Measurements from ENCODE around the gene APLP2.

The APLP2 gene

DNA sequence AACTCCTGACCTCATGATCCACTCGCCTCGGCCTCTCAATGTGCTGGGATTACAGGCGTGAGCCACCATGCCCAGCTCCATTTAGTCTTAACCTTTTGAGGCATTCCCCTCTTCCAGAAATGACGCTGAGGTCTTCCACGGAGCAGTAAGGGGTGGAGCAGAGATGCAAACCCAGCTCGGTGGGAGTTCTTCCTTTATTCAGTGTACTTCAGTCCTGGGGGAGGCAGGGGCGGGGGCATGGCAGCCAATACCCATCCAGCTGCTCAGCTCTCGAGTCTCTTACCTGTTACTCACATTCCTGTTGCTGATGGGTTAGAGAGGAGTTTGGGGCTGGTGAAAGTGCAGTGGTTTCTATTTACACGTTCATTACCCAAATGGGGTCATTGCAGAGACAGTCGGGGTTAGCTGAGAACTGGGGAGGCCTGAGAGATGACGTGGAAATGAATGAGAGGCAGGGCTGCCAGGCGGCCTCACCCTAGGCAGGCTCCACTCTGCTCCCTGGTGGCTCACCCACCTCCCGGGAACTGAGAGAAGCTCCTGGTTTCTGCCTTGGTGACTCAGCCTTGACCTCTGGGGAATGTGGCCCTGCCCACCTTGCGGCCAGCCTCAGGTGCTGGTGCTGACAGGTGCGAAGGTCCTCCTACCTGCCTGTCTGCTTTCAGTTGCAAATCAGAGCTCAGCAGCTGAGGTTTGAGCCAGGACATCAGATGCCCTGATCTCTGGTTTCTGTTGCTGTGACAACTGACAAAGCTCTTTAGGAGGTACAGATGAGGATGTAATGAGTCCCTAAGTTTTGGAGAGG lies 76.5 kb downstream of the APLP2 start:
- no peak for DNase-seq (ENCODE audit: low spot score)

DNA sequence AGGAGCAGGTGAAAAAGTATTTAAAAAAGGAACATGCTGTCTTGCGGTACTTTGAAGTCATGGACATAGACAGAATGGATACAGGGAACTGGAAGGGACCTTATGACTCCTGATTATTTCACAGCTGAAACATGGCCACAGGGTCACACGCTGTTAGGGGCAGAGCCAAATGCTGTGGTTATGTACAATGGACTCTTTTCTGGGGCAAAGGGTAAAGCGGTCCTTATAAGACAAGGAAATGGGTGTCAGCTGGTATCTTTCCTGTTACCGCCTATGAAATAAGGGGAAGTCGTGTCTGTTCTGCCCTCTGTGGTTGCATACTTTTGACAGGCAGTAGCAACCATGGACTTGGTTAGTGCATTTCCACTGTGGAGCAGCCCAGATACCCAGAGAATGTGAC lies 77.1 kb downstream of the APLP2 start:
- DNase-seq (ENCODE audit: low spot score) = no peak

DNA sequence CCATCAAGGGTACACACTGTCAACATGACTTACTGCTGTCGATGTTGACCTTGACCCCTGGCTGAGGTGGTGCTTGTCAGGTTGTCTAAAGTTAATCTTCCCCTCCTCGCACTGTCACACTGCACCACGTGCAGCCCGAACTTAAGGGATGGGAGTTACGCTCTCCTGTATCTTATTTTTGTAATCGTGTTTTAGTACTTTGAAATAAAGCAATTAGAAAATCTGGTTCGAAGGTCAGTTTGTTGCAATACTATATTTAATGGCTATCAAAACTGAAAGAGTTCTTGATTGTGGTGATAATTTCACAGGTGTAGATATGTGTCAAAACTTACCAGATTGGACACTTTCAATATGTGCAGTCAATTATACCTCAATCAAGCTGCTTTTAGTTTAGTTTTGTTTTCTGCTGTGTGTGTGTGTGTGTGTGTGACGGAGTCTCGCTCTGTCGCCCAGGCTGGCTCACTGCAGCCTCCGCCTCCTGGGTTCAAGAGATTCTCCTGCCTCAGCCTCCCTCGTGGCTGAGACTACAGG lies 79.2 kb downstream of the APLP2 start:
- no peak for DNase-seq (ENCODE audit: low spot score)

DNA sequence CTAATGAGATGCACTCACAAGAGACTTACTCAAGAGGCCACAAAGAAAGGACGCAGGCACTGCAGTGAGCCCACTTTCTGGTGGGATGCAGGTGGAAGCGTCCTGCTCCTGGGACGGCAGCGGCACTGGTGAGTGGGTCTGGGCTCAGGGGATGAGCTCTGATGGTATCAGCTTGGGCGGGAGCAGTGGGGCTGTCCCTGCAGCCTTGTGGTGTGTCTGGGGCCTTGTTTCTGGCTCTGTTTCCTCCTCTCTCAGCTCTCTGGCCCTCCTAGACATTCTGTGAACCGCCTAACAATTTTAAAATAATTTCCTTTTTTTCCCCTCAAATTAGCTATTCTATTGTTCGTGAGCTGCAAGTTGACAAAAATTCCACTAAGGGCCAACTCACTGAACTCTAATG lies 81.1 kb downstream of the APLP2 start:
- DNase-seq (ENCODE audit: low spot score) = no peak

DNA sequence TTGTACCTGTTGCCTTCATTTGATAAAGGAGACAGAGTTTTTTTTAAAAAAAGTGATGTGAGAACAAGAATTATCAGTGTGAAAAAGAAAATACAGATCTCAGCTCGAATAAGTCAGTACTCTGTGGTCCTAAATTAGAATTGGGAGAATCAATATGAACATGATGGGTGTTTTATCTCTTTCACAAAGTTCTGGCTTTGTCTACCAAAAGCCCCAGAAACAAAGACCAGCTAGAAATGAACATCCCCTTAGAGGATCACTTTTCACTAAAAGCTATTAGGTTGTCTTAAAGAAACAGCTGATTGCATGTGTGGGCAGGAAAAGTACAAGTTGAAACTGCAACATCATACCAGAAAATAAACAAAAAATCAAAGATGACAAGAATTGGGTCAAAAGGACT lies 81.5 kb downstream of the APLP2 start:
- no peak for DNase-seq (ENCODE audit: low spot score)

DNA sequence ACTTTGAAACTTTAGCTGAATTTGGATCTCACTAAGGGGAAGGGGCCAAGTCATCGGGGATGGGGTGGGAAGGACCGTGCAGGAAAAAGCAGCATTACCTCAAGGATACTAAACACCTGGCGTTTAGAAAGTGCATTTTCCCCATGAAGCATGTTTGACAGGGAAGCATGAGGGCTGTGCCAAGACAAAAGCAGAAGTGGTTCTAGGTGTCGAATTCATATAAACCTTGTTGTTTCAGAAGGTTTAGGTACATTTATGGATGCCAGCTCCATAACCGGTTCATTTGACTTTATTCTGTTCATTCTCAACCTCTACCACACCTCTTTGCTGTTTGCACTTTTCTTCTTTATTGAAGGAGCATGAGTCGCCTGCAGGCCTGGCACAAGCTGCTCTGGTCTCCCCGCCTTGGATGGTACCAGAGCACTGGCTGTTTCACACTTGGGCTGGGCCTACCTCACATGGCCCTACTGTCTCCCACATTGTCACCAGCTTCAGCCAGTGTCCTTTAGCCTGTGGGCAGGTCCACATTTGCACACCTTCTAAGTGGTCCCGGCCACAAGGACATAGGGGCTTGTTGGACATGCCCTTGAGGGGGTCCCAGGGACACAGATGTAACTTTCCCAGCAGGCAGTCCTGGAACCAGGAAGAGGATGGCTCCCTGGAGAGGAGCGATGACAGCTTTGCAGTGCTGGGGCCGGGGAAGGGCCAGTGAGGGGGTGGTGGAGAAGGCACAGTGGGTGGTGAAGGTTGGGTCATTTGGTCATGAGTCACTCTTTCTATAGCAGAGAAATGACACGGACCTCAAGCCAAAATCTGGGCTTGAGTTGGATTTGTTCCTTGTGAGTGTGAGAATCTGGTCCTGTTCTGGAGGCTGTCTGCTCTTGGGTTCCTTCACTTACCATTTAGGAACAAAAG lies 86.7 kb downstream of the APLP2 start:
- DNase-seq (ENCODE audit: low spot score) = no peak

DNA sequence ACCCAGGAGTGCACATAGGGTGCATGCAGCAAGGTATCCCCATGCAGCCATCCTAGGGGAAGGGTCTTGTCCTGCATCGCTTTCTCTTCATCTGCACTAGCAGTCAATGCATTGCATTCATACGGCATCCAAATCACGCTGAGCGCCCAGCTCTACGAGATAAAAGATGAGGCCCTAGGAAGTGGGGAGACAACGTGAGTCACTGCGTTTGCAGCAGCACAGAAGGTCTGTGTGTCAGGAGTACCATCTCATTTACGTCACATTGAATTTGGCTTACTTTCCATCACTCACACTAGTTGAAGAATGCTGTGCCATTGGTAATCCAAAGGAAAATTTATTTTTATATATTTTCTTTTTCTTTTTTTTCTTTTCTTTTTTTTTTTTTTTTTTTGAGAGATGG lies 87.4 kb downstream of the APLP2 start:
- no peak for DNase-seq (ENCODE audit: low spot score)

DNA sequence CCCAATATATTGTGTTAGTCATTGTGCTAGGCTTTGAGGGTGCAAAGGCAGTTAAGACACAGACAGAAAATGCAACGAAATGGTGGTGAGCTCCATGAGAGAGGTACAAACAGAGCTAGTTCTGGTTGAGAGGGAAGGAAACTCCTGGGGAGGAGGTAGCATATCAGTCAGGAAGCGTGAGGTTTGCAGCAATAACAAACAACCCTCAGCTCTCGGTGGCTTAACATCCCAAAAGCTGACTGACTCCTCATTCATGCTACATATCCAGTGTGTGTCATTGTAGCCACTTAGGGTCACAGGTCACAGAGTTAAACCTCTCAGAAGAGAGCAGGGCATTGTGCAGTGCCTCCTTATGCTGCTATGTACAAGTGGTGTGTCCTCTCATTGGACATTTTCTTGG lies 88.1 kb downstream of the APLP2 start:
- no peak for DNase-seq (ENCODE audit: low spot score)

DNA sequence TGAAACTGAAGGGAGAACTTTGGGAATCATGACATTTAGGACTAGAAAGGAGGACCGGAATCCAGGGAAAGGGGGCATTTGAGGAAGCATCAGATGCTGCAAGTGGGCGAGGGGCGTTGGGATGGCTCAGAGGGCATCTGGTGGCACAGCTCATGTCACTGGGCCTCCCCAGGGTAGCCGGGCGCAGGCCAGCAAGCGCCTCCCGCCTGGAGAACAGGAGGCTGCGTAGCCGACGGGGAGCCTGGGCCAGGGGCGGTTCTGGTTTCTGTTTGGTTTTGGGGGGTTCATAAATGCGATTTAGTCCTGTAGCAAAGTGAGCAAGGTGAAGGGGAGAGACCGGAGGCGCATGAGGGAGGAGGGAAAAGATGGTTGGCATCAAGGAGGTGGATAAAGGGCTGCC lies 89.4 kb downstream of the APLP2 start:
- DNase-seq (ENCODE audit: low spot score) = no peak

DNA sequence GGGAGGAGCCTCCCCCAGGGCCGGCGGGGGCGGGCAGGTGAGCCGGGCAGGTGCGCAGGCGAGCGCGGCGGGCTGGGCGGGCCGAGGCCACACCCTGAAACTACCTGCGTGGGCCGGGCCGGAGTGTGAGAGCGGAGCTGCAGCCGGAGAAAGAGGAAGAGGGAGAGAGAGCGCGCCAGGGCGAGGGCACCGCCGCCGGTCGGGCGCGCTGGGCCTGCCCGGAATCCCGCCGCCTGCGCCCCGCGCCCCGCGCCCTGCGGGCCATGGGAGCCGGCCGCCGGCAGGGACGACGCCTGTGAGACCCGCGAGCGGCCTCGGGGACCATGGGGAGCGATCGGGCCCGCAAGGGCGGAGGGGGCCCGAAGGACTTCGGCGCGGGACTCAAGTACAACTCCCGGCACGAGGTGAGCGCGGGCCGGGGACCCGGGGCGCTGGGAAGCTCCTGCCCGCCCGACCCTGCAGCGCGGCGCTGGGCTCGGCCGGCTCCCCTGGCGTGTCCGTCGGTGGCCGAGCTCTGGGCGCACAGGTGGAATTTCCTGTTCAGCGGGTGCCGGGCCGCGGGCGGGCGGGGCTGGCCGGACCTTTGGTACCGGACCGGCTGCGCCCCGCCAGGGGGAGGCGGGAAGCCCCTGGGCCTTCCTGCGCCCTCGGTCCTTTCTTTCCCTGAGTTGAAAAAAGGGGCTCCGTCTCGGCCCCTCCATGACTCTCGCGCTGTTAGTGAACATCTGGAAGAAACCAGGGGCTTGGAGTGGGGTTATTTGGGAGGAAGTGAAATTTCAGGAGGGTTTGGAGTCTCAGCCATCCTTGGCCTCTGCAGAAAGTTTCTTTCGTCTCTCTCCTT lies 90.2 kb downstream of the APLP2 start, which contains the start of gene ST14:
TSS of gene ST14 (plus strand) at position 126 of the 841 bp plus-strand sequence. CDS start at position 324, 198 bp downstream.
- DNase-seq (ENCODE audit: low spot score) = no peak

DNA sequence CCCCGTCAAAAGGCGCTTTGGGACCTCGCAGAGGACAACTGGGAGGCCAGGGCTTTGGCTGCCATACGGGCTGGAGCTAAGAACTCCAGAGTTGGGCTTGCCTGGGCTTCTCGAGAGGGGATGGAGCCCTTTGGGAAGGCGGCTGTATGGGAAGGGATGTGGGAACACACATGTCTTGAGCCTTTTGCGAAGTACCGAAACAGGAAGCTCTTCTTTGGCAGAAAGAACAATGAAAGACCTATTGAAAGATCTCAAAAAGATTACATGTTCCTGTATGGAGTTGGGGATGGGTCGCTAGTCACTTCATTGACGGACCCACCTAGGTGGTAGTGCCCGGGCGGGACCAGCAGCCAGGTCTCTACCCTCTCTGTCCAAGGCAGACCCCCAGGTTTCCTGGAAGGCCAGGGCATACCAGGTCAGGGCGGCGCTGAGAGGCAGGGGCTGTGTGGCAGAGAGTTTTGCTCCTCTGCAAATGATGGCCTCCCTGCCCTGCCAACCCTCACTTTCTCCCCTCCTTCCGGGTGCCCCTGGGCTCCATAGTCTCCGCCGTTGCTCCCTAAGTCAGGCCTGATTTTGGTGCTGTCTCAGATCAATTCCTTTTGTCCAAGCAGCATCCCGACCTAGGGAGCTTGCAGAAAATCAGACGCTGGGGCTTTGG lies 90.9 kb downstream of the APLP2 start:
- no peak for DNase-seq (ENCODE audit: low spot score)

DNA sequence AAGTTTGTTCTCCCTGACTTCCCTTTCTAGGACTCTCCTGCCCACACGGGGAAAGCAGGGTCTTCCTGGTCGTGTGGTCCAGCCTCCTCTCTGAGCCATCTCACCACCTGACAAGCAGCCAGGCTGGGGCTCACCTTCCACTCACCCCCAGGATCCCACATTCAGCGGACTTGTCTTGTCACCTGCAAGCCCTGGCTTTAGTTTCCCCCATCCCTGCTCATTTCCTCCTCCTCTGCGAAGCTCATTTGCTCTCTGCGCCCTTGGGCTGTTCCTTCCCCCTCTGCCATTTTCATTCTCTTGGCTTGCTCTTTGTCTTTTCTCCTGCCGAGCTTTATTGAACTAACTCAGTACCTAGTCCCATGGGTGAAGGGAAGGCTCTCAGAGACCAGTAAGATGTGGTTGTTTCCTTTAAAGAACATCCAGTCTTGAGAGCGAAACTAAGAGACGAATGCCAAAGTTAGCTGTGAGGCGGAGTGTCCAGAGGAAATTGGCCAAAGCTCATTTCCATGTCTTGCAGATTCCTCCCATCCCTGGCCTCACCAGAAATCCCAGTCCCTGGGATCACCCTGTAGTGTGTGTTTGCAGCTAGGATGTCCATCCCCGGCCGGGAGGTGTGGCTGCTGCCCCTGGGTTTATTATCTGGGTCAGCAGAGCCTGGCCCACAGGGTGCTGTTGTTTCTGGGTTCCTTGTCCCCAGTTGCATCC lies 91.9 kb downstream of the APLP2 start:
- no peak for DNase-seq (ENCODE audit: low spot score)

DNA sequence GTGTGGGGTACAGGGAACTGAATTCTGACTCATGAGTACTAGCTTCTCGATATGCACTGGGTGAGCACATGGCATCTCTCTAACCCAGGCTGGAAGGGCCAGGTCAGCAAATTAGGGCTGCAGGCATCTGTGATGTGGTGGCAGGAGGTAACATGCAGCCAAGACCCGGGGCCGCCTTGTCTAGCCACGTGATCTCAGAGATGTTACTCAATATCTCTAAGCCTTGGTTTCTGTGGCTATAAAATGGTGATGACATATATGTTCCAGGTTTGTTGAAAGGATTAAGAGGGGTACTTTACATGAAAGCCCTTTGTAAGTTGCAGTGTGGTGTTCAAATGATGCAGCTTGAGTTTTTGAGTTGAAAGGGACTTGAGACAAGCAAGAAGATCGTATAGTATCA lies 93.0 kb downstream of the APLP2 start:
- no peak for DNase-seq (ENCODE audit: low spot score)

DNA sequence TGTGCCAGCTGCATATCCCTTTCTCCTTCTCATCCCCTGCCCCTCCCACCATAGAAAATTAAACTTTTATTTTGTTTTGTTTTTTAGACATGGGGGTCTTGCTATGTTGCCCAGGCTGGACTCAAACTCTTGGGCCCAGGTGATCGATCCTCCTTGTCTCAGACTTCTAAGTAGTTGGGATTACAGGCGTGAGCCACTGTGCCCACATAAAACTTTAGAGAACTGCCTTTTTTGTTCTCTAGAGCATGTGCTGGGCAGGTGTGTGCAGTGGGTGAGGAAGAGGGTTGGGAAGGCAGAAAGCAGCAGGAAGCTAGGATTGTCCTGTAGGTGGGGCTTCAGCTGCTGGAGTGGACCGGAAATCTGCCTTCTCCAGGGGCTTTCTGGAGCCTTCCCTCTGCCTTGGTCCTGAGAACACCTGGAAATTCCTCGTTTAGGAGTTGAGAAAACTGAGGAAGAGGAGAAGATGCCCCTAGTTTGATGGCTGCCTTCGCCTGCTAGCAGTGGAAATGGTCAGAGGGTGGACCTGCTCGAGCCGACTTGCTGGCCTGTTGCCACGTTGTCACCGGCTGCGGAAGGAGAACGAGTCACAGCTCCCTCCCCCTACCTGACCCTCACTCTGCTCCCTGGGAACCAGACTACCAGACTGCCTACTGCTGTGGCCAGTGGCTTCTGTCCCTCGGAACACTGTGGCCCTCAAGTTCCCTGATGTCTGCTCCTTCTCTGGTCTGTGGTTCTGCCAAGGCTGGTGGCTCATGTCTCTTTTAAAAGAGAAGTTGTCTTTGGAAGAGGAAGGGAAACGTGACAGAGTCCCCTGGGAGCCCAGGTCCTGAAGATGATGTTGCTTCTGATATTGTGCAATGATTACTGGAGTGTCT lies 93.9 kb downstream of the APLP2 start:
- no peak for DNase-seq (ENCODE audit: low spot score)

DNA sequence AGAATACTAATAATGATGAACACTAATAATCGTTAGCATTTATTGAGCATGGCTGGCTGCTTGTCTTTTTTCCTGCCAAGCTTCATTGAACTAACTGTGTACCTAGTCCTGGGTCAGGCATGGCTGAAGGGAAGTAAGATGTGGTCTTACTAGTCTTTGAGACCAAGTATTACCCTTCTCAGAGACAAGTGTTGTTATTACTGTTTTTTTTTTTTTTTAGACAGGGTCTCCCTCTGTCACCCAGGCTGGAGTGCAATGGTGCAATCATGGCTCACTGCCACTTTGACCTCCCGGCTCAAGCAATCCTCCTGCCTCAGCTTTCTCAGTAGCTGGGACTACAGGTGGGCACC lies 94.5 kb downstream of the APLP2 start:
- DNase-seq (ENCODE audit: low spot score) = no peak

DNA sequence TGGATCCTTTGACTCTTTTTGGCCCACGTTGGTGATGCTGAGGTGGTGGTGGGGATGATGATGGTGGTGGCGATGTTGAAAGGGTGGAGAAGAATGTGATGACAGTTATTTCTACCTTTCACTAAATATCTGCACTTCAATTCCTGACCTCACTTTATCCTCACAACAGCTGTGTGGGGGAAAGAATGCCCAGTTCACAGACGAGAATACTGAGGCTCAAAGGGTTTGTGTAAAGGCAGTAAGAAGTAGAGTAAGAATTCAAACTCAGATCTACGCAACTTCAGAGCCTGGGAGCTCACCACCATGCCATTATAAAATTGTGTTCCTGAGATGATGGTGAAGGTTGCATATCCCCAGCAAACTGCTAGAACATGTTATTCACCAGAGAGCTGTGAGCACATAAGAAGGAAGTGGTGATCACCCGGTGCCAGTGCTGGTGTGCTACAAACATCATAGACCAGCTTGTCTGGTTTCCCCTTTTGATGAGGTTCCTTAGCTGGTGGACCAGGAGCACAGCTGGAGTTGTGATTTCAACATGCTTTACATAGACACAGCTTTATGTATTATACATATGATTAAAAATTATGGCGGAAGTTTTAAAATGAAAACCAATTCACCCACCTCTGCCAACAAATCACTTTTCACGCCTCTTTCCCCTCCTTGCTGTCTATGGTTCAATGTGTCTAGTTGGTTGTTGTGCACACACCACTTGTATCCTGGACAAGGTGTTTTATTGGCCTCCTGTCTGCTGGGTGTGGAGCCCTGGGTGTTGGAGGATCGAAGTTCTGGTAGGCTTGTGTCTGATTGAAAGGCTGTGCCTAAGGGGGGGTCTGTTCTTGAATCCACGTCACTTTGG lies 96.1 kb downstream of the APLP2 start:
- DNase-seq (ENCODE audit: low spot score) = no peak

DNA sequence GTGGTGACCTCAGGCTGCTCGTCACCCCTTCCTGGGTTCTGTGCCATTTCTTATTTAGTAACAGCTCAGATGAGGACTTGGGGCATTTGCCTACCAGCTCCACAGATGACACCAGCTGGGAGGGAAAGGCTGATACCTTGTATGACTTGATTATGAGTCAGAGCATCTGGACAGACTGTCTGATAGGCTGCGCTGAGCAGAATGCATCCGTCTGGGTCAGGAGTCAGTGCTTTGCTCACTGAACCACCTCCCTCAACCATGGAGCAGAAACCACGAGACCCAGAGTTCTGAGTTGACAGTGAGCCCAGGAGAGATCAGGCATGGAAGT lies 96.7 kb downstream of the APLP2 start:
- DNase-seq (ENCODE audit: low spot score) = no peak

DNA sequence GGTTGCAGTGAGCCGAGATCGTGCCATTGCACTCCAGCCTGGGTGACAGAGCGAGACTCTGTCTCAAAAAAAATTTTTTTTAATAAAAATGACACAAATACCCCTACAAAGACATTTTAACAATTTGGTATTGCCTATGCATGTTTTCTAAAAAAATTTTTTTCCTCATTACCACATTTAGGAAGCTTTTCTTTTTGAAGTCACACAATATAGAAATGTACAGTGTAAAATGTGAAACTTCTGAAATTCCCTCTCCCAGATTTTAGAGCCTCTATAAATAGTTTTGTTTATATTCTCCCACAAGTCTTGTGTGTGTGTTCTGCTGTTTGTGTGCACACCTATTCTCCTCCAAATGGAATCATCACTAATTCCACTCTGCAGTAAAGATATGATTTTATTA lies 97.5 kb downstream of the APLP2 start:
- no peak for DNase-seq (ENCODE audit: low spot score)

DNA sequence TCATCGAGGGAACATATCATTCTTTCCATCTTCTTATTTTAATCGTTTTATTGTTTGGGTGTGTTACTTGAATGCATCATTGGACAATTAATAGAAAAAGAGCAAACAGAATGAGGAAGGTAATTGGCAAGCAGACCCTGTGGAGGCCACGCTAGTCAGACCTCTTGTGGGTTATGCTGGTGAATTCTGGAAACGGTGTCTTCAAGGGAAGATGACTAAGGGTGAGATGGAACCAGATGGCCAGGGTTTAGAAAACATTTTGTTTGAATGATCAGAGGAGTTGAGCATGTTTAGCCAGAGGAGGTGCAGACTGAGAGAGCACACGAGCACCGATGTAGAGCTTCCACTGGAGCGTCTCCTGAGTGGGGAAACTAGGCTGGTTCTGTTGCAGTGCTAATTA lies 98.4 kb downstream of the APLP2 start:
- DNase-seq (ENCODE audit: low spot score) = no peak

All from left forelimb (tissue), 1 donor.